Gastroesophageal sphincter (tissue), 3 donors: ENCODE data around the gene FLT3.

Experiments used
- POLR2A ChIP-seq, 2 donors: fragments of 450-650 bp; IDR thresholded peaks; one replicate each; pipeline ENCODE4 v1.6.1; 2017; ENCODE audit warnings: antibody characterized with exemption in 2 of 2, mild to moderate bottlenecking in 2 of 2, moderate library complexity in 1 of 2
- POLR2AphosphoS5 ChIP-seq: sonication (generic); formaldehyde crosslinking; IDR thresholded peaks from one replicate; pipeline ENCODE4 v1.6.1; 2017; ENCODE audit warnings: antibody characterized with exemption
- TF ChIP-seq, protein P1 (sequence below), 4 experiments: fragments of 200-600 bp in 2 of 4; fragments of 450-650 bp in 2 of 4; sonication (generic) in 1 of 4; IDR thresholded peaks; one replicate each; pipeline ENCODE4 v1.5.1; 2017 to 2019; ENCODE audit warnings: antibody characterized with exemption in 4 of 4, mild to moderate bottlenecking in 2 of 4, moderate library complexity in 2 of 4

DNA sequence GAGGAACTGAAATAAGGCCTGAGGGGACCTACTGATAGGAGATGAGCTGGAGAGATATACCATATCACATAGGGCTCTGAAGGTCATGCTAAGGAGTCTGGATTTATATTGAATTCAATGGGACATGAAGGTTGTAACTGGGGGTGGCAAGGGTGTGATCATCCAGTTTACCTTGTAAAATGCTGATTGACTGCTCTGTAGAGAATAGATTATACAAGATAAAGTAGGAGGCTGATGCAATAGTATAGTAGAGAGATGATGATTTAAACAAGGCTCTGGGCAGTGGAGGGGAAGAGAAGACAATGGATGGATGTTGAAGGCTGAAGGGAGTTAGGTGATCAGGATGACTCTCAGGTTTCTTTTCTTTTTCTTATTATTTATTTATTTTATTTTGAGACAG is 19.9 kb upstream of the FLT3 start:
- TF ChIP-seq POLR2A (IDR thresholded peaks at IDR 0.05) (no peak), POLR2AphosphoS5 (no peak)
- TF ChIP-seq, protein P1, sequence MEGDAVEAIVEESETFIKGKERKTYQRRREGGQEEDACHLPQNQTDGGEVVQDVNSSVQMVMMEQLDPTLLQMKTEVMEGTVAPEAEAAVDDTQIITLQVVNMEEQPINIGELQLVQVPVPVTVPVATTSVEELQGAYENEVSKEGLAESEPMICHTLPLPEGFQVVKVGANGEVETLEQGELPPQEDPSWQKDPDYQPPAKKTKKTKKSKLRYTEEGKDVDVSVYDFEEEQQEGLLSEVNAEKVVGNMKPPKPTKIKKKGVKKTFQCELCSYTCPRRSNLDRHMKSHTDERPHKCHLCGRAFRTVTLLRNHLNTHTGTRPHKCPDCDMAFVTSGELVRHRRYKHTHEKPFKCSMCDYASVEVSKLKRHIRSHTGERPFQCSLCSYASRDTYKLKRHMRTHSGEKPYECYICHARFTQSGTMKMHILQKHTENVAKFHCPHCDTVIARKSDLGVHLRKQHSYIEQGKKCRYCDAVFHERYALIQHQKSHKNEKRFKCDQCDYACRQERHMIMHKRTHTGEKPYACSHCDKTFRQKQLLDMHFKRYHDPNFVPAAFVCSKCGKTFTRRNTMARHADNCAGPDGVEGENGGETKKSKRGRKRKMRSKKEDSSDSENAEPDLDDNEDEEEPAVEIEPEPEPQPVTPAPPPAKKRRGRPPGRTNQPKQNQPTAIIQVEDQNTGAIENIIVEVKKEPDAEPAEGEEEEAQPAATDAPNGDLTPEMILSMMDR (IDR thresholded peaks at IDR 0.05), result no peak
